Hematopoietic multipotent progenitor cell treated with erythropoietin and hydrocortisone succinate and interleukin-3 and kit ligand, for 17 days (in vitro differentiated cells): Measurements from ENCODE around the gene PRR14L.

Experiments used
- DNase-seq: peaks from one replicate; pipeline ENCODE4 v3.0.0-alpha.2; 2015; ENCODE audit warnings: low spot score

PRR14L gene

GRCh38 chr22:31637891-31638618, 111.9 kb downstream of the PRR14L start:
- no peak for DNase-seq

GRCh38 chr22:31637447-31637890, 112.5 kb downstream of the PRR14L start:
- DNase-seq: peak; percentile 36

- DNase-seq: no peak
Measured at GRCh38 chr22:31635638-31636306, 114.2 kb downstream of the PRR14L start.

- no peak for DNase-seq
Measured at GRCh38 chr22:31631436-31631835, 118.5 kb downstream of the PRR14L start.
